NAMALWA (cell line): ENCODE measurements around the gene ADTRP.

Experiments used
- DNase-seq: peaks from one replicate; pipeline ENCODE4 v3.0.0-alpha.2; 2015; ENCODE audit warnings: low spot score

Gene ADTRP

DNA sequence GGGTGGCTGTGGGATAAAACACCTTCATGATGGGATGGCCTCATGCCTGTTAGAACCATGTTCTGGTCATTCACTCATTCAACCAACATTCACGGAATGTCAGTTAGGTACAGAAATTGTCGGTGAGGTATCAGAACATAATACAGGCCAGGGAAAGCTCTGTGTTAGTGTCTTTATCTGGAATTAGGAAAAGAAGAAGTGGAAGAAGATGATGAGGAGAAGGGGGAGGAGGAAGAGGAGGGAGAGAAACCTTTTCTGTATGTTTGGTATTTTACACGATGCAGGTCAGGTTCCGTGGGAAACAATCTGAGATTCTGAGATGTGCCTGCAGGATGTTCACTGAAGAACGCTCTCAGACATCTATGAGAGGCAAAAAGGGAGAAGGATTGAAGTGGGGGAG lies 5.6 kb downstream of the ADTRP start:
- DNase-seq: no peak

DNA sequence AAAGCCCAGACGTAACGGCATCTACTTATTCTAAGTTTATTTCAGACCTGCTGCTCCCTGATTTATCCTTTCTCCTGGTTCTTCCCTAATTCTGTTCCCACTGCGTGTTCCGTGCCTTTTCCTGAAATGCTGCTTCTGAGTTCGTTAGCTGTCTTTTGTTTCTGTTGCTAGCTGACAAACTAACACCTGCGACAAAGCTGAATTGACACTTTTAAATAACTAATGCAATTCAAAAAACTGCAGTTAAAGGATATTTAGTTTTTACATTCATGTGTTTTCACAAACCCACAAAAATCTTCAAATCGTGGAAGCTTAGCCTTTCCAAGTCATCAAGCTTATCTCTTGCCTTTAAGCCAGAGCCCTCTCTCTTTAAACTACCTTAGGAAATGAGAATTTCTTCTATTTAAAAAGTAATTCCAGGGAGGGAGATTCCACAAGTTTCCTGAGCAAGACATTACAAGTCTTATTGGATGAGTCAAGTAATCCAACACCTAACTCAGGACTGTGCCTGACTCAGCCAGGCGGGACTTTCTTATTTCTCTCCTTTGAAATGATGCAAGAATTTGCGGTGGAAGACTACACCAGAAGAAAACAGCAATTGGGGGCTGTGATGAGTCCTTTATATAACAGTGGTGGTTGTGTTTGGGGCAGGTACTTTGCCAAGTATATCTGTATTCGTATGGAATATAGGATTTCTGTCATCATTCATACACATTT lies 6.3 kb downstream of the ADTRP start:
- no peak for DNase-seq

DNA sequence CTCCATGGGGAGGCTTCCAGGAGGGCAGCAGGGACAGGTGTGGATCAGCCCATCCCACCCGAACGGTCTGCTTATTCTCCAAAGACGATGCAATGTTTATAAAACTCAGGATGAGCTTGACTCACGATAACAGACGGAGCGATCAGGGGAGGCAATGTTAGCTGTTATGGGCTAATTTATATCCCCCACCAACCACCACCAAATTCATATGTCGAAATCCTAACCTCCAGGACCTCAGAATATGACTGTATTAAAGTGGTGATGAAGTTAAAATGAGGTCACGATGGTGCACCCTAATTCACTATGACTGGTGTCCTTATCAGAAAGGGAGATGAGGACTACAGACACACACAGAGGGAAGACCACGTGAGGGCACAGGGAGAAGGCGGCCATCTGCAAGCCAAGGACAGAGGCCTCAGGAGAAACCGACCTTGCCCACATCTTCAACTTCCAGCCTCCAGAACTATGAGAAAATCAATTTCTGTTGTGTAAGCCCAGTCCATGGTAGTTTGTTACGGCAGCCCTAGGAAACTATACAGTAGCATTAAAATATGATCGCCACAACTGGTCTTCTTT lies 7.0 kb downstream of the ADTRP start:
- DNase-seq: no peak

DNA sequence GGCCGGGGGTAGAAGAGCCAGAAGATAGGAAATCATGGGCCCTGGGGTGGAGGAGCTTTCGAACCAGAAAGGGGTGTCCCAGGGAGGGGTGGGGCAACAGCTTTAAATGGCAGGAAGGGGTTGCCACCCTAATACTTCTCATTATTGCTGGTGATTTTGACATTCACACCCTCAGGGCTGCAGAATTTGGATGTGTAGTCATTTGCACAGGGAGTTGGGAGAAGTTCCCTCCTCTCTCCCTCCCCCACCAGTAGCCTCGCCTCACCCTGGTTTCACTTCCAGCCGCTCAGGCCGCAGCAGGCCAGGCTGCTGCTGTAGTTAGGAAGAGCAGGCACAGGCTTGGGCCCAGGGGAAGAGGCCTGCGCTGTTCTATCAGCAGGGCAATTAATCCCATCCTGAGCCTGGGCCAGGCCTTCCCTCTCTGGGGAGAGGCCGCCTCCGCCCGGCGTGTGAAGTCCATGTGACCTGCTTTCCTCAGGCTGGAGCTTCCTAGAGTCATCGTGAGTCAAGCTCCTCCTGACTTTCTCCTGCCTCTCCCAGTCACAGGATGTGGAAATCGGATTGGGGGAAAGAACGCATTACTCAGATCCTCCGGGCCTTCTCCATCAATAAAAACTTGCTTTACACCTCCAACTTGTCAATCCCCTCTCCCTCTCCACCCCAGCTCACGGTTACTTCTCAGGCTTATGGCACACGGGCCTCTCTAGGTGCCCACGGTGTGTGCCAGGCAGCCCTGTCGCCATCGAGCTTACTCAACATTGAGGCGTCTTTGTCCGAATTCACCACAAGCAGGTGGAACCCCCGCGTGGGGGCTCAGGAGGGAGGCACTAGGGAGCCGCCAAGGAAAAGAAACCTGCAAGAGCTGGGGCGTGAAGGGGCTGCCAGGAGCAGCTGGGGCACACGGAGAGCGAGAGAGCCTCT lies 7.8 kb downstream of the ADTRP start:
- DNase-seq: no peak

DNA sequence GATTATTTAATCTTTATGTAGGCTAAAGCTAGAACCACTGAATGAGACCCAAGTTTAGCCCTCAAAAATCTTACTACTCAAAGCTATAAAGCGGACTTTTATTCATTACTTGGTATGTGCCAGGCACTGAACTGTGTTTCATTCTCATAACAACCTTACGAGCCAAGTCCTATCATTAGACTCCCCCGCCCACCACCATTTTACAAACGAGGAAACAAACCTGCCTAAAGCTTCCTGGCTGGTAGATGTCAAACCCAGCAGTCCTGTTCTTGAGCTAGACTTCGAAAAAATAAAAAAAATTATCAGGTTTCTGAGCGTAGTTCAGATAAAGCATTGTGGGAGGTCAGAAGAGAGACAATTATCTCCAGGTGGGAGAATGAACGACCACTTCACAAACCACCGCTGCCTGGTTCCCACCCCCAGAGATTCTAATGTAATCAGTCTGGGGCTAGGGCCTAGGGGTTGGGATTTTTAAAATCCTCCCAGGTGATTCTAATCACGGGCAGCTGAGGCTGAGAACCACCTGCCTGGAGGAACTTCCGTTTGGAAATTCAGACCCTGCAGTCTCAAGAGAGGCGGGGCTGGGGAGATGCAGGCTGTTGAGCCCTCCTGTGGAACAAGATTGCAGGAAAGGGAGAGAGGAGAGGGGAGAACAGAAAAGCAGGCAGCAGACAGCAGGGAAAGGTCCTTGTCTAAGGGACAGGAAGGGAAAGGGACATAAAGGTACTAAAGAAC lies 8.6 kb downstream of the ADTRP start:
- DNase-seq: no peak

DNA sequence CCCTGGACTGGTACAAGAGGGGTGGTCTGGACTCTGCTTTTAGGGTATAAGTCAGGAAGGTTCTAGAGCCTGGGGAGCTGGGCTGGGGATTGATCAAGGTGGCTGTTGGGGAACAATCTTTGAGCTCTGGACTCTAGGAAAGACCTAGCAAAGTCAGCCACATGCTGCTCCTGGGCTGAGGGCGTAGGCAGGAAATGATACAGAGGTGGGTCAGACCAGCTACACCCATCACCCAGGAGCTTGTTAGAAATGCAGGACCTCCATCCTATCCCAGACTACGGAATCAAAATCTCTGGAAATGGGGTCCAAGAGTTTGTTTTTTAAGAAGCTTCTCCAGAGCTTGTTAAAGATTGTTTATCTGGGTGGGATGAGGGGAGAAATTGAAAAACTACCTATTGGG lies 9.4 kb downstream of the ADTRP start:
- no peak for DNase-seq

DNA sequence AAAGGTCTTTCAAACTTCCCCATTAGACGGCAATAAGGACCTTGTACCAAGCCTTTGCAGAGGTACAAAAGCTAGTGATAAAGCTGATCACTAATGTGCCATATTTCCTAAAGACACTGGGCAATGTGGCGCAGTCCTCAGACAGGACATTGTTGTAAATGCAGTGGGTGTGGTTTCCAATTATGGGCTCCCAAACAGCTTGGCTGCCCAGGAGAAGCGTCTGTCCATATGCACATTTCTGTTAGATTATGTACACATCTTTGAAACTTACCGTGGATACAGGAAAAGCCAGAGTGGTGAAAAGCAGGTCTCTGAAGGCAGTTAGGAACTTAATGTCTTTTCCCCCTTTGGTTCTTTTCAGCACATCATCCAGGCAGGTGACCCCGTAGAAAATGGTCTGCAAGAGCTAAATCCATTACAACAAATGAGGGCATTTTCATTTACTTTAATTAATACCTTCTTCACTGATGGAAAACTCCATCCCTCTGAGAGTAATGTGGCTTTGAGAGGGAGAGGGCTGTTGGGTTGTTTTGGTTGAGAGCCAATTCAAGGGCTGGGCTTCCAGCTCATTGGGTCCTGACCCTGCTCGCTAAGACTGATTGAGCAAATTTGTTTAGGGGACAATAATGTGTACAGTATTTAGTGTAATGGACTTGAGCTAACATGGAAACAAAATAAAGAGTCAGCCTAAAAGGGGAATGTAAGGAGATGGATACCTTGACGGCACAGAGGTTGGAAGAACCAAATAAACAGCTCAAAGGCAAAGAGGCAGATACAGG lies 10.4 kb downstream of the ADTRP start:
- no peak for DNase-seq

DNA sequence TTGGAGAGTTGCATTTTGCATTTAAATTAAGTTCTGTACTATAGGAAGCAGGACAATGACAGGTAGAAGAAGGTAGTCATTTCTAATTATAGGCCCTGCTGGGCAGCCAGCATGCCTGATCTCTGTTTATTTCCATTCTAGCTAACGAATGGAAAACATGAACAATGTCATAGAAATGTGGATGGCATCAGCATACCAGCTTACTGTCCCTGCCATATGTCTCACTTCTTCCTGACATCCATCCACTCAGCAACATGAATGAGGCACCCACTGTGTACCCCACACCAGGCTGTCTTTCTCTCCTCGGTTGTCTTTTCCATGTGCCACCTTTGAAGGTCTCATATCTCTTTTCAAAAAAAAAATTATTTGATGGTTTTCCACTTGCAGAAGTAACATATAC lies 11.1 kb downstream of the ADTRP start:
- no peak for DNase-seq

DNA sequence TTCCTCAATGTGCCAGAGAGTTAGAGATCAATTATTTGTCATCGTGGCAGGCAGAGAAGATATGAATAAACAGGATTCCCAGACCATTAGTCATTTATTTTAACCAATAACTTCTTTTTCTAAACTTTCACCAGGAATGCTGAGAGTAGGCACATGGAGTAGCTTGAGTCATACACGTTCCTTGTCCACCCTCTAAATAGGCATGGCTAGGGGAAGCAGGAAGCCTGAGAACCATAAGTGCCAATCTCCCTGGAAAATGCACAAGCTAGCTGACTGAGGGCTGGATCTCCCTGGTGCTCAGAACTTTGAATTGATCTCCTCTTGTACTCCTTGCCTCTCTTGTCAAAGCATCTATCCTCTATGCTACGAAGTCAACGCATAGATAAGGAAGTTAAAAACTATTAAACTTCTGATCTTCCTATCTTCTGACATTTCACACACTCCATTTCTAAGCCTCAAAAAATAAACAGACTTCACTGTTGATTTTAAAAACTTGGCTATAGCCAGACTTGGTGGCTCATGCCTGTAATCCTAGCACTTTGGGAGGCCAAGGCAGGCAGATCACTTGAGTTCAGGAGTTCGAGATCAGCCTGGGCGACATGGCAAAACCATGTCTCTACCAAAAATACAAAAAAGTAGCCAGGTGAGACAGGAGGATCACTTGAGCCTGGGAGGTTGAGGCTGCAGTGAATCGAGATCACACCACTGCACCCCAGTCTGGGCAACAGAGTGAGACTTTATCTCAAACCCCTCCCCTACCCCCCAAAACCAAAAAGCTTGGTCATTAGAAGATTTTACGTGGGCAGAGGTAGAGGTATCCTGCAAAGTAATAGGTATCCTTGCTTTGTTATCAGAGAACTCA lies 11.8 kb downstream of the ADTRP start:
- no peak for DNase-seq

DNA sequence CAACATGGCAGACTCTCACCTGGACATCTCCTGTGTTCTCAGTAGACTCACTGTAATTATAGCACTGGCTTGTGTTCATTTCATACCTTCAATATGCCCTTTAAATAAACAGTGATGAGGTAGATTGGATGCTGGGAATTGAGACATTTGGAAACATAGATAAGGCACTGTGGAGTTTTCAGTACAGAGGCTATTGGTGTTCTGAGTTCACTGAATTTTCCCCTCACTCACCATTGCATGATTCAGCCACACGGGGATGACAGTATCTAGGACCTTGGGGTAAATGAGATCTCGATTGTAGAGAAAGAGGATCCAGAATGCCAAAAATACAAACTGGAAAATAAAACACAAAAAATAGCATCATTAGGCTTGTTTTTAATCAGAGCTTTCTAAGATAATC lies 12.6 kb downstream of the ADTRP start:
- DNase-seq: no peak

DNA sequence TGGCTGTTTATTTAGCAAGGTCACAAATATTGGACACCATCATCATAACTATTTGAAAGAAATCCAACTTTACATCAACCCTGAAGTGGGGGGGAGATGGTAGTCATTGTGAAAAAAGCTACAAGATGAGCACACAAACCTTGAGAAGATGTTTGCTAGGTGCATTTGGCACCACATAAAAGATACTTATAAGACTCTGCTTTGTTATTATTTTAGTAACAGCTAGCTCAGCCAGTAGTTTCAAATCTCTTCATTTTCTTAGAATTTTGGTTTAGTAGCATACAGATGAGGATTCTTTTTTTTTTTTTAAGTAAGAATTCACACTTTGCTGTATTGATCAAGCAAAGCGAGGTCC lies 14.4 kb downstream of the ADTRP start:
- no peak for DNase-seq

DNA sequence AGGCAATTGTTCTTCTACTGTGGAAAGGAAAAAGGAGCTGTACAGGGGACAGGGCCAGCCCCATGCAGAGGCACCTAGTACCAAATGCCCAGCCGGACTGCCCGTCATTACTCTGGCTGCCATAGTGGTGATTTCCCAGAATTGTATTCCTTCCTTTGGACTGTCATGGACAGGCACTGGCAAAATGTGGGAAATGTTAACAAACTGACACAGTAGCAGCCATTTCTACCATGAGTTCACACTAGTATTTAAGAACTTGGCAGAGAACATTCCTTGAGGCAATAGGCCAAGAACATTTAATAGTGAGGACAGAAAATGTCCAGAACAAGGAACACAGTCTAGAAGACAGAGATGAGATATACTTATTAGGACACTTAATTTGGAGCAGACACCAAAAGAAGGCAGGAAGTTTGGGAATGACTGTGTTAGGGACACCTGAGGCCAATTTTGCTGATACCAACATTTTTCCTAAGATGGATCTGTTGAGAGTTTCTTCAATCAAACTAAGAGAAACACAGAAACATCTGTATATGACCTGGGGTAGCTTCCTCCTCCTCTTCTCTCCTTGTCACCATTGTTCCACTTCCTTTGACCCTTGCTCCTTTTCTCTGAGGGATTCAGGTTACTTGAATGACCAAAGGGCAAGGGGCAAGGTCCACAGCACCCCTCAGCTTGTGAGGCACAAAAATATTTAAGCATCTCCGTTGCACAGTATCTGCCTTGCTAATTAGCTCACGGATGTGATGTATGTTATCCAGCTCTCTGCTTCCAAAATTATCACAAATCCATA lies 14.9 kb downstream of the ADTRP start:
- DNase-seq: no peak

DNA sequence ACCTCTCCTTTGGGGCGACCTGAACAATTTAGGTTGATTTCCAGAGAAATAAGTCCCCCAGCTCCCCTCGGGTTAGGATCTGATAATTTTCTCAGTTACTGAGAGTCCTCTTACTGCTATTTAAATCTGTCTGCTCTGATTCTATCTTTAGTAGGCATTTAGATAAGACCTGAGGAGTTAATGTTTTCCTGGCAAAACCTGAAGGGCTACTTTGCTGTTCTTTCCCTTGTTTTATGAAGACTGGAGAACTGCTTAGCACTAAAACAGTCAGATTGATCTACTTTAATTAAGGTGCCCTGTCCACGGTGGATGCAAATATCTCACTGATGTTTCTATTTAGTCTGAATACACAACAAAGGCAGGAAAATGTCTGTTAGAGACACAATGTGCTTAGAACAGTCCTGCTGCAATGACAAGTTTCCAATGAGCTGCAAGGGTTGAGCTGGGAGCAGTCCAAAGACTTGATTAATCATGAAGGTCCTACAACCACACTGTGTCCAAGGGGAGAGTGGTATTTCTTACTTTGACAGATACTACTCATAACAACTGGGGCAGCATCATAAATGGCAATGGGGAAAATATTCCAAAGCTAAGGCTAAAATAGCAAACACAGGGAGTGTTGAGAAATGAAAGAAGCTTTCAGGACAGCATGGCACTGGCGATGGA lies 15.7 kb downstream of the ADTRP start:
- DNase-seq: no peak

DNA sequence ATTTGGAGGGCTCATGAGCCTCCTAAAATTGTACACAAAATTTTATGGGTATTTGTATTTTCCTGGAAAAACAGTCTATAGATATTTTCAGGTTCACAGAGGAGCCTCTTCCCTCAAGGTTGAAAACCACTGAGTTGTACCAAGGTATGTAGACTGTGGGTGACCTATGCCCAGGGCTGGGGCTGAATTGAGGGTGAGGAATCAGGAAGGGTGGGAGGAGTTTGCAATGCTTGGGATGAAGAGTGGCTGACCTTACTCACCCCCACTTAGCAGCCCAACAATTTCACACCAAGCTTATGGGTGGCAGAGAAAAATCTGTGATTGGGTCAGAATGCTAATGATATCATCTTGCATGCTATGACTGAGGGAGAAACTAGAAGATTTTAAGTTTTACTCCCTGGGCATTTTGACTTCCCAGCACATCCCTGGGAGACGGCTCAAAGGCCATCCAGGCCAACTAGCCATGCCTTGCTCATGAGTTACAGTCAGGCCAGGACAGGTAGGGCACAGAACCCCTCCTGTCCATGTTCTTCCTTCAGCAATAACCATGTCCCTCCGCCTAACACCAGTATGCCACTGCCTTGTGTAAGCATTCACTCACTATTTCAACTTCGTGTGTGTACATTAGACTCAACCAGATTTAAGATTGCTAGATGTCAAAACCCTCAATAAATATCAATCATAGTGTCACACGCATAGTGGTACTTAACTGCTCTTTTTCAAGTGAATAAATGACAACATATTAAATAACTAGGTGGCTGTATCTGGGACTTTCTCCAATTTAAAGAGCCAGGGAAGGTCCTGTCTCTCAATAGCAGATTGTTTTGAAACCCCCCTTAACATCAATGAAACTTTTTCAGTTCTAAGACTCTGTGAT lies 16.6 kb downstream of the ADTRP start:
- DNase-seq: no peak

DNA sequence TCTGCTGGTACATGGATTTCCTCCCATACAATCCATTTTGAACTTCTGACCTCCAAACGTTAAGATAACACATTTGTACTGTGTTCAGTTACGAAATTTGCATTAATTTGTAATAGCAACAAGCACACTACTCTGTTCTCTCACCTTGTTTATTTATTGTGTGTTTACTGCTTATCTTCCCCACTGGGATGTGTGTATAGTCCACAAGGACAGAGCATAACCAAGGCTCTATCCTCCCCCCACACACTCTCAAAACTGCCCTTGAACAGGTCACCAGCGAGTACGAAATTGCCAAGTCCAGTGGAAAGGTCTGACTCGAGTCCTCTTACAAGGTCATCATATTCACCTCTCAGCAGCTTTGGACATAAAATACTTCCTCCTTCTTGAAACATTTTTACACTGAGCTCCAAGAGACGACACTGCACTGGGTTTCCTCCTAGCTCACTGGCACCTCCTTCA lies 18.6 kb downstream of the ADTRP start:
- DNase-seq: no peak

DNA sequence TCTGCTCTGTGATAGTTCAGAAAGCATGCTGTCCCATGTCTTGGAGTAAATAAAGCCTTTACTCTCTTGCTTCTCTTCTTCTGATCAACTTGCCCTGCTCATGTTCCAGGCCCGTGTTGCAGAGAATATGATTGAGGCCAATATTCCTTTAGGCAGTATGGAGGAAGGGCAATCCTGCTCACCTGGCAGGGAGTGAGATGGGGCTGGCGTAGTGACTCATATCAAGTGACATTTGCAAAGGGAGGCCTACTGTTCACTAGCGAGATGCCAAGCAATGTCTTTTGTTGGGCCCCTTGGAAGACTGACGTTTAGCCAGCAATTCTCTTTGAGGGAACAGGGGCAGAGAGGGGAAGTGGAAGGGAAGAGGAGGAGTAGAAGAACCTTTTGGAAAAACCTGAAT lies 19.7 kb downstream of the ADTRP start:
- DNase-seq: no peak

DNA sequence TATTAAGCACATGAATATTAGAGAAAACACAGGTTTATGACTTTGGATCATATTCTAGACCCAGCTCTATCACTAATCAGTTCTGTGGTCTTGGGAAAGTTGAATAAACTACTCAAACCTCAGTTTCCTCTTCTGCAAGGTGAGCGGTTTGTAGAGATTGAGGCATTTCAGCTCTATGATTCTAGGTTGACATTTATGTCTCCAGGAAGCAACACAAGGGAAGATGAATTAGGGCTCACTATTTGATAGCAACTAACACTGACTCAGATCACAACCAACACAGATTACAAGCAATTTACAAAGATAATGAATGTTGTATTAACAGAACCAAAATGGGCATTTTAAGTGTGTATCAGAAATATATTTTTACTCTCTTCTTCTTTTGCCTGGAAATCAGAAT lies 21.9 kb downstream of the ADTRP start:
- DNase-seq: no peak

DNA sequence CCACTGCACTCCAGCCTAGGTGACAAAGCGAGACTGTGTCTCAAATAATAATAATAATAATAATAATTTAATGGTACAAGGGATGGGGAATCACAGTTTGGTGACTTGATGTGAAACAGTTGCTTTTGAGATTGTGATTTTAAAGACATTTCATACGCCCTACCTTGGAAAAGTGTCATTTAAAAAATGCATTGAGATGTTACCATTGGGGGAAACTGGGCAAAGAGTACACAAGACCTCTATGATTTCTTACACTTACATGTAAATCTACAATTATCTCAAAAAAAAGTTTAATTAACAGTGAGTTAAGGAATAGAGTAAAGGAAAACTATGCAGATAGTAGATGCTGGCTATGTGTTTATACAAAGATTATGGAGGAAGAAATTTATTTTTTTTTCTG lies 22.3 kb downstream of the ADTRP start:
- DNase-seq: no peak
